Lower leg skin (tissue), 4 donors: ENCODE measurements around the gene TBX18. TPM values are rescaled to one million over a fixed set of nuclear protein-coding genes. Genes with fewer than 3 reads are reported as not detected.

Source experiments
- DNase-seq, 2 donors: peaks; one replicate each; pipeline ENCODE4 v3.0.0-alpha.2; 2019; ENCODE audit warnings: low spot score in 2 of 2
- H3K4me3 ChIP-seq: fragments of 200-600 bp; sonication (generic); 2 replicates; pipeline ENCODE4 v1.5.1; 2017; ENCODE audit warnings: mild to moderate bottlenecking, low read depth; ENCODE audit not compliant: poor library complexity, severe bottlenecking
- CTCF ChIP-seq, 3 donors: fragments of 450-650 bp; IDR thresholded peaks; one replicate each; pipeline ENCODE4 v1.5.1; 2016; ENCODE audit warnings: antibody characterized with exemption in 3 of 3, mild to moderate bottlenecking in 3 of 3, moderate library complexity in 2 of 3
- POLR2A ChIP-seq, 2 donors: fragments of 450-650 bp; IDR thresholded peaks; one replicate each; pipeline ENCODE4 v1.6.1; 2016 to 2017; ENCODE audit warnings: antibody characterized with exemption in 2 of 2, mild to moderate bottlenecking in 1 of 2, moderate library complexity in 1 of 2
- WGBS, 2 donors: methylation state at CpG; one replicate each; pipeline ENCODE4 v1.1.5; 2018; 5-methylcytosine and 5-hydroxymethylcytosine counted together
- intact Hi-C: fragments of 100-400 bp; cut with DNase I; formaldehyde crosslinking; loops from one replicate; pipeline ENCODE4 v1.15.0; 2023; ENCODE audit warnings: low total_unique reads
- total RNA-seq, 4 donors: library from RNA; depleted of rRNA; stranded (reverse); fragments of >200 nt; gene quantifications; one replicate each; pipeline ENCODE4 v1.1.0, GENCODE V29; 2016

The TBX18 gene
- total RNA-seq, 4 donors from 2014 or later, result 1.1 to 8.6 (median 4.2) TPM

GRCh38 chr6:84763003-84763885 lies 1.2 kb downstream of the TBX18 start:
- DNase-seq, result peak in 1 of 2 donors; percentile 92
- TF ChIP-seq POLR2A (IDR thresholded peaks at IDR 0.05) (no peak), CTCF (IDR thresholded peaks at IDR 0.05) (no peak)
- peak overlapping the region; percentile 43 for H3K4me3 ChIP-seq
- WGBS, 2 donors, result 0 to 2% methylated on average over 49 to 55 of the region's 74 CpGs
- intact Hi-C loops, result no loop called here

GRCh38 chr6:84762220-84763002 lies 2.0 kb downstream of the TBX18 start:
- no peak for DNase-seq
- peak overlapping the region; percentile 43 for H3K4me3 ChIP-seq
- WGBS, 2 donors, result 7 to 9% methylated on average over 39 to 40 of the region's 40 CpGs
- intact Hi-C loops, result no loop called here
- no peak for TF ChIP-seq POLR2A (IDR thresholded peaks at IDR 0.05)
- TF ChIP-seq CTCF (IDR thresholded peaks at IDR 0.05), result no peak

- no peak for DNase-seq
- no peak overlapping the region for H3K4me3 ChIP-seq
- TF ChIP-seq CTCF (IDR thresholded peaks at IDR 0.05) (no peak), POLR2A (IDR thresholded peaks at IDR 0.05) (no peak)
- intact Hi-C loops, result no loop called here
Observed at GRCh38 chr6:84758486-84758885, 5.9 kb downstream of the TBX18 start.

- intact Hi-C loops, result no loop called here
- TF ChIP-seq POLR2A (IDR thresholded peaks at IDR 0.05) (no peak), CTCF (IDR thresholded peaks at IDR 0.05) (no peak)
- 77 to 82% methylated on average over 6 of the region's 6 CpGs for WGBS, 2 donors
- no peak for DNase-seq
- H3K4me3 ChIP-seq, result no peak overlapping the region
Observed at GRCh38 chr6:84756877-84757276, 7.5 kb downstream of the TBX18 start.

- TF ChIP-seq POLR2A (IDR thresholded peaks at IDR 0.05), result no peak
- no peak for TF ChIP-seq CTCF (IDR thresholded peaks at IDR 0.05)
- intact Hi-C loops, result no loop called here
- no peak overlapping the region for H3K4me3 ChIP-seq
- DNase-seq, result no peak
- WGBS, 2 donors, result 66 to 68% methylated on average over 7 of the region's 7 CpGs
Observed at GRCh38 chr6:84756466-84756865, 7.9 kb downstream of the TBX18 start.
